NCI-H345 (cell line): Measurements from ENCODE around the gene ZNRF1.

Source experiments
- DNase-seq: peaks from one replicate; lab custom pipeline; 2025; lab: John Stamatoyannopoulos, UW

ZNRF1 gene

GRCh38 chr16:75062135-75062975 lies 63.5 kb downstream of the ZNRF1 start:
- DNase-seq = no peak

- no peak for DNase-seq
These were observed 64.1 kb downstream of the ZNRF1 start for GRCh38 chr16:75062976-75063346.

- DNase-seq = no peak
These were observed 64.8 kb downstream of the ZNRF1 start for GRCh38 chr16:75063549-75064088.

- DNase-seq = no peak
These were observed 65.8 kb downstream of the ZNRF1 start for GRCh38 chr16:75064403-75065148.

- DNase-seq = no peak
These were observed 66.3 kb downstream of the ZNRF1 start for GRCh38 chr16:75065149-75065505.

GRCh38 chr16:75065521-75066149 lies 66.8 kb downstream of the ZNRF1 start:
- DNase-seq = no peak

GRCh38 chr16:75066861-75067447 lies 68.1 kb downstream of the ZNRF1 start:
- no peak for DNase-seq

GRCh38 chr16:75068085-75069031 lies 69.5 kb downstream of the ZNRF1 start:
- no peak for DNase-seq

GRCh38 chr16:75070012-75070841 lies 71.4 kb downstream of the ZNRF1 start:
- no peak for DNase-seq

GRCh38 chr16:75071621-75072020 lies 72.8 kb downstream of the ZNRF1 start:
- DNase-seq = no peak

GRCh38 chr16:75072239-75072947 lies 73.6 kb downstream of the ZNRF1 start:
- DNase-seq = no peak

- DNase-seq = no peak
These were observed 74.9 kb downstream of the ZNRF1 start for GRCh38 chr16:75073545-75074303.

GRCh38 chr16:75074304-75074793 lies 75.5 kb downstream of the ZNRF1 start:
- DNase-seq = no peak

GRCh38 chr16:75074920-75075687 lies 76.3 kb downstream of the ZNRF1 start:
- DNase-seq = peak; percentile 38

GRCh38 chr16:75075688-75076268 lies 77.0 kb downstream of the ZNRF1 start:
- DNase-seq = peak; percentile 38

- no peak for DNase-seq
These were observed 80.1 kb downstream of the ZNRF1 start for GRCh38 chr16:75078886-75079285.

- DNase-seq = no peak
These were observed 80.6 kb downstream of the ZNRF1 start for GRCh38 chr16:75079346-75079926.
